Activated naive CD4-positive, alpha-beta T cell treated with anti-CD3 and anti-CD28 coated beads, Interleukin-2, amount 50 U/mL, for 24 hours (primary cell): ENCODE results near the gene ACER3.
"Not testable (repeated sequence)": the region's sequence is repeated elsewhere in the genome, so short reads cannot be mapped to it uniquely, and the experiment has no call there.

ENCODE experiments used
- H3K27ac Mint-ChIP-seq: one replicate; pipeline ENCODE4 v1.8.0; 2021; ENCODE audit warnings: mild to moderate bottlenecking, mixed read lengths
- H3K27me3 Mint-ChIP-seq: one replicate; pipeline ENCODE4 v1.8.0; 2021; ENCODE audit warnings: mixed read lengths
- H3K36me3 Mint-ChIP-seq: one replicate; pipeline ENCODE4 v1.8.0; 2021; ENCODE audit warnings: mixed read lengths
- H3K4me1 Mint-ChIP-seq: one replicate; pipeline ENCODE4 v1.8.0; 2021; ENCODE audit warnings: mixed read lengths
- H3K4me3 Mint-ChIP-seq: one replicate; pipeline ENCODE4 v1.8.0; 2021; ENCODE audit warnings: mild to moderate bottlenecking, mixed read lengths
- H3K9me3 Mint-ChIP-seq: one replicate; pipeline ENCODE4 v1.8.0; 2021; ENCODE audit warnings: mixed read lengths

The ACER3 gene

GRCh38 chr11:76885390-76886097, 24.8 kb downstream of the ACER3 start:
- Mint-ChIP-seq H3K4me1 (peaks cover 4% of the 10 kb centered on the region), H3K36me3 (peaks cover 2% of the 10 kb centered on the region), H3K4me3 (no peak overlapping the region), H3K9me3 (no peaks in the 10 kb centered on the region), H3K27ac (no peak overlapping the region), H3K27me3 (no peaks in the 10 kb centered on the region)

DNA sequence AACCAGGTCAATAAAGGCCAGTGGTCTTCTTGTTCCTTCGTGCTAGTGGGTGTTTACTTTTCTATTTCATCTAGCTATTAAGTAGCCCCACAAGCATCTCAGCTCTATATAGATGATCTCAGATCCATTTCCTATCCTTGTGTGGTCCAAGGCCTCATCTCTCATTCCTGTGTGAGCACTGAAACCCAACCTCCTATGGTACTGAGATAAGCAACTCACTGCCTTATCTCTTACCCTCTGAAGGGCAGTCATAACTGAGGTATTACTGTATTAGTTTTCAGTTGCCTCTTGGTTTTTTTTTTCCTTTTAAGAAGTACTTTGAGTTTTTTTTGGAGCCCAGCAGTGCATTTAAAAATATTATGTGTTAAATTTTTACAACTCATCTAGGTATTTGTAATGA, 28.3 kb downstream of the ACER3 start:
- no peaks in the 10 kb centered on the region for H3K36me3 Mint-ChIP-seq
- no peak overlapping the region for H3K4me3 Mint-ChIP-seq
- H3K9me3 Mint-ChIP-seq: no peaks in the 10 kb centered on the region
- H3K27ac Mint-ChIP-seq: no peak overlapping the region
- peaks cover 4% of the 10 kb centered on the region for H3K4me1 Mint-ChIP-seq
- no peaks in the 10 kb centered on the region for H3K27me3 Mint-ChIP-seq

- Mint-ChIP-seq H3K9me3 (no peaks in the 10 kb centered on the region), H3K27ac (no peak overlapping the region), H3K27me3 (no peaks in the 10 kb centered on the region), H3K4me1 (peaks cover 4% of the 10 kb centered on the region), H3K4me3 (no peak overlapping the region), H3K36me3 (no peaks in the 10 kb centered on the region)
Observed at GRCh38 chr11:76889411-76889975, 28.8 kb downstream of the ACER3 start.

DNA sequence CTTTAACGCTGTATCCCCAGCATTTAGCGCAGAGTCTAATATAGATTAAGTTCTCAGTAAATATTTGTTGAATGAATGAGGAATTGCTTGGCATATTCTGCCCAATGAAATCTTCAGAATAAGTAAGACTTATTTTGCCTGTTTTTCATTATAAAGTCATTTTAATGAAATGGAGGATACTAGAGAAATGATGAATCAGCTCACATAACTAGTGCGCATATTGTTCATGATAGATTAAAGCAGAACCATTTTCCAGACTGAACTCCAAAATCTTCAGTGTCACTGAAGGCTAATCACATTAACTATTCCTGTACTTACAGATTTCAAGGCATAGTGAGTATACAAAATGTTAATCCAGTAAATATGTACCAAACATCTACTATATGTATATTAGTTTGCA, 29.6 kb downstream of the ACER3 start:
- H3K36me3 Mint-ChIP-seq: no peaks in the 10 kb centered on the region
- H3K27me3 Mint-ChIP-seq: no peaks in the 10 kb centered on the region
- no peak overlapping the region for H3K27ac Mint-ChIP-seq
- H3K9me3 Mint-ChIP-seq: no peaks in the 10 kb centered on the region
- no peaks in the 10 kb centered on the region for H3K4me1 Mint-ChIP-seq
- no peak overlapping the region for H3K4me3 Mint-ChIP-seq

- Mint-ChIP-seq H3K9me3 (no peaks in the 10 kb centered on the region), H3K4me3 (no peak overlapping the region), H3K27ac (no peak overlapping the region), H3K27me3 (no peaks in the 10 kb centered on the region), H3K4me1 (no peaks in the 10 kb centered on the region), H3K36me3 (no peaks in the 10 kb centered on the region)
Observed at GRCh38 chr11:76891285-76891684, 30.6 kb downstream of the ACER3 start.

GRCh38 chr11:76891793-76892192, 31.1 kb downstream of the ACER3 start:
- H3K4me3 Mint-ChIP-seq: no peak overlapping the region
- H3K4me1 Mint-ChIP-seq: no peaks in the 10 kb centered on the region
- H3K27me3 Mint-ChIP-seq: no peaks in the 10 kb centered on the region
- no peaks in the 10 kb centered on the region for H3K9me3 Mint-ChIP-seq
- H3K36me3 Mint-ChIP-seq: no peaks in the 10 kb centered on the region
- no peak overlapping the region for H3K27ac Mint-ChIP-seq

DNA sequence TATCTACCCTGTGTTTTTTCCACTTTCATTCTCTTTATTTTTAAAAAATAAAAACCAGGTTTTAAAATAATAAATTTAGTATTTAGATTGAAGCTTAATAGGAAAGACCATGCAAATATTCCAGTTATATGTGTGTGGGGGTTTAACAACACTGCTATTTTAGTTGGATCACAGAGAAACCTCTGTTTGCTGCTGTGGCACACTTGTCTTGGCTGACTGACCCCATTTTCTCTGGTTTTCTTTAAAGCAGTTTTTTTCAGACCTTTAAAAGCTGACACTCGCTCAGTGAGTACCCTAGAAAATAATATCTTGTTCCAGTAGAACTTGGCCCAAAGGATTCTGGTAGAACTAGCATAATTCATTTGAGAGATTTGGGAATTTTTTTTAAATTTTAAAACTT, 31.6 kb downstream of the ACER3 start:
- H3K4me3 Mint-ChIP-seq: no peak overlapping the region
- no peaks in the 10 kb centered on the region for H3K36me3 Mint-ChIP-seq
- H3K27ac Mint-ChIP-seq: no peak overlapping the region
- H3K4me1 Mint-ChIP-seq: no peaks in the 10 kb centered on the region
- H3K27me3 Mint-ChIP-seq: no peaks in the 10 kb centered on the region
- H3K9me3 Mint-ChIP-seq: no peaks in the 10 kb centered on the region

- Mint-ChIP-seq H3K27me3 (no peaks in the 10 kb centered on the region), H3K4me1 (no peaks in the 10 kb centered on the region), H3K36me3 (peaks cover 4% of the 10 kb centered on the region), H3K27ac (no peak overlapping the region), H3K9me3 (no peaks in the 10 kb centered on the region), H3K4me3 (no peak overlapping the region)
Observed at GRCh38 chr11:76897233-76897632, 36.5 kb downstream of the ACER3 start.

- no peaks in the 10 kb centered on the region for H3K9me3 Mint-ChIP-seq
- no peak overlapping the region for H3K27ac Mint-ChIP-seq
- H3K36me3 Mint-ChIP-seq: peaks cover 7% of the 10 kb centered on the region
- H3K4me3 Mint-ChIP-seq: no peak overlapping the region
- H3K27me3 Mint-ChIP-seq: no peaks in the 10 kb centered on the region
- no peaks in the 10 kb centered on the region for H3K4me1 Mint-ChIP-seq
Observed at GRCh38 chr11:76901144-76901543, 40.4 kb downstream of the ACER3 start.

DNA sequence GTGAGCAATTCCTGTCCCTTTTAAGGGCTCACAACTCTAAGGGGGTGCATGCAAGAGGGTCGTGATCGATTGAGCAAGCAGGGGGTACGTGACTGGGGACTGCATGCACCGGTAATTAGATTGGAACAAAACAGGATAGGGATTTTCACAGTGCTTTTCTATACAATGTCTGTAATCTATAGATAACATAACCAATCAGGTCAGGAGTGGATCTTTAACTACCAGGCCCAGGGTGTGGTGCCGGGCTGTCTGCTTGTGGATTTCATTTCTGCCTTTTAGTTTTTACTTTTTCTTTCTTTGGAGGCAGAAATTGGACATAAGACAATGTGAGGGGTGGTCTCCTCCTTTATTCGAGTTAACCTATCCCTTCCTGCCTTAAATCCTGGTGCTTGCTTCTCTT, 40.9 kb downstream of the ACER3 start:
- H3K9me3 Mint-ChIP-seq, H3K4me3 Mint-ChIP-seq, H3K27ac Mint-ChIP-seq, H3K36me3 Mint-ChIP-seq, H3K4me1 Mint-ChIP-seq, H3K27me3 Mint-ChIP-seq: not testable (repeated sequence)

DNA sequence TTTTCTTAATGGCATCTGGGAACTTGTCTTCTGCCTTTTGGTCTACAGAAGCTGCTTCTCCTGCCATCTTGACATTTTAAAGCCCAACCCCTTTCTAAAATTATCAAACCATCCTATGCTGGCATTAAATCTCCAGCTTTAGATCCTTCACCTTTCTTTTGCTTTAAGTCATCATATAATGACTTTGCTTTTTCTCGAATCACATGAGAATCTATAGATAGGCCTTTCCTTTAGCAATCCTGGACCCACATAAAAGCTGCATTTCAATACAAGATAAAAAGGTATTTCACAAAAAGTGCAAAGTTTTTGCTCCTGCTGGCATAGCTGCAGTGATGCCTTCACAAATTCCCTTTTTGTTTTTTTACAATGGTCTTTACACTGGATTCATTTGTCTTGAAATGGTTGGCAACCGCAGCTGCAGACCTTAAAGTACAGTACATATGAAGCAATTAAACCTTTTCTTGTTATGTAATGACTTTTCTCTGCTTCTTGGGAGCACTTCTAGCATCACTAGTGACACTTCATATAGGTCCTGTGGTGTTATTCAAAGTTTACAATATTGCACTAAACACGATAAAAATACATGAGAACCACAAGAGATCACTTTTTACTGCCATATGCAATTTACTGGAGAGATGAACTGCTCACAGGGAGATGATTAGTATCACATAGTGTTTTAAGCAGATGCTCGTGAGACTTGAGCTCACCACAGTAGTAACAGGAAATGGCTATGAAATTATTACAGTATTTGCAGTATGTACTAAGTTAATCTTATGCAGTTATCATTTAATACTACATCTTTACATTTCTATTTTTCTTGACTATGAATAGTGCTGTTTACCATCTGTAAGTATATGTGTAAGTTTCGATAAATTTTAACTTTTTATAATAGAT, 41.6 kb downstream of the ACER3 start:
- H3K4me1 Mint-ChIP-seq: no peaks in the 10 kb centered on the region
- no peaks in the 10 kb centered on the region for H3K9me3 Mint-ChIP-seq
- H3K27ac Mint-ChIP-seq: no peak overlapping the region
- H3K4me3 Mint-ChIP-seq: no peak overlapping the region
- peaks cover 9% of the 10 kb centered on the region for H3K36me3 Mint-ChIP-seq
- no peaks in the 10 kb centered on the region for H3K27me3 Mint-ChIP-seq

GRCh38 chr11:76903325-76903724, 42.6 kb downstream of the ACER3 start:
- Mint-ChIP-seq H3K4me1 (no peaks in the 10 kb centered on the region), H3K9me3 (no peaks in the 10 kb centered on the region), H3K27ac (no peak overlapping the region), H3K36me3 (peaks cover 11% of the 10 kb centered on the region), H3K4me3 (no peak overlapping the region), H3K27me3 (no peaks in the 10 kb centered on the region)

DNA sequence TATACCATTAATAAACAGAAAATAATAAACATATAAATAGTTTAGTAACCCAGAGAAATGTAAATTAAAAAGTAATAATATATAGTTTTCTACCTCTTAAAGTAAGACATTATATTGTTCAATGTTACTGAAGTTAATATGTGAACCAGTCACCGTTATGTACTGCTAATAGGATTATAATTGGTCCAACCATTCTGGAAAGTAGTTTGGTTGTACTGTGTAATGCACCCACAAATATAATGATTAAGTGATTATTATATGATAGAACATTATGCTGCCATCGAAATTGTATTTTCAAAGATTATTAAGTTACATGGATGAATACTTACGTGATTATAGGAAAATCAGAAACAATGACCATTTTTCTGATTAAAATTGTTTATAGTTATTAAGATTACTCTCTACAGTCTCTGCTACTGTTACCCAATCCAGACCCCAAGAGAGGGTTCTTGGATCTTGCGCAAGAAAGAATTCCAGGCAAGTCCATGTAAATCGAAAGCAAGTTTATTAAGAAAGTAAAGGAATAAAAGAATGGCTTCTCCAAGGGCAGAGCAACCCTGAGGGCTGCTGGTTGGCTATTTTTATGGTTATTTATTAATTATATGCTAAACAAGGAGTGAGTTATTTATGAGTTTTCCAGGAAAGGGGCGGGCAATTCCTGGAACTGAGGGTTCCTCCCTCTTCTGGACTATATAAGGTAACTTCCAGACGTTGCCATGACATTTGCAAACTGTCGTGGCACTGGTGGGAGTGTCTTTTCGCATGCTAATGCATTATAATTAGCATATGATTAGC, 50.1 kb downstream of the ACER3 start:
- H3K27ac Mint-ChIP-seq: no peak overlapping the region
- peaks cover 4% of the 10 kb centered on the region for H3K36me3 Mint-ChIP-seq
- H3K9me3 Mint-ChIP-seq: no peaks in the 10 kb centered on the region
- no peaks in the 10 kb centered on the region for H3K27me3 Mint-ChIP-seq
- H3K4me3 Mint-ChIP-seq: no peak overlapping the region
- H3K4me1 Mint-ChIP-seq: no peaks in the 10 kb centered on the region

- H3K27ac Mint-ChIP-seq: no peak overlapping the region
- peaks cover 4% of the 10 kb centered on the region for H3K36me3 Mint-ChIP-seq
- no peak overlapping the region for H3K4me3 Mint-ChIP-seq
- no peaks in the 10 kb centered on the region for H3K4me1 Mint-ChIP-seq
- H3K27me3 Mint-ChIP-seq: no peaks in the 10 kb centered on the region
- H3K9me3 Mint-ChIP-seq: no peaks in the 10 kb centered on the region
Observed at GRCh38 chr11:76911415-76911808, 50.7 kb downstream of the ACER3 start.

DNA sequence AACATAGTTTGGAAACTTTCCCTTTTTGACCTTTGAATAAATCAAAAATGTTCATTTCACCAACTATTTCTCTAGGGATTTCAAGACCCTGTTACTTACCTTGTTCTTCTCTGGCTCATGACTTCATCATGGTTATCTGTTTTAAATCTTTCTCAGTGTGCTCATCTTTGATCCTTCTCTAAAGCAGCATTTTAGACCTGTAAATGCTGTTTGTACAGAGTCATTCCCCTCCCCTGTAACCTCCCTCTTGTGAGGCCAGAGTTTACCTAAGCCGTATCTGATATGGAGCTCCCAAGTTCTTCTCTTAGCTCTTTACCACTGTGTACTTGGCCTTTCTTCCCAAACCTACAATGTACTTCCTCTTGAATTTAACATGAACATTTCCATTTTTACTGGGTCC, 56.0 kb downstream of the ACER3 start:
- no peaks in the 10 kb centered on the region for H3K27me3 Mint-ChIP-seq
- no peaks in the 10 kb centered on the region for H3K36me3 Mint-ChIP-seq
- H3K4me3 Mint-ChIP-seq: no peak overlapping the region
- peaks cover 15% of the 10 kb centered on the region for H3K4me1 Mint-ChIP-seq
- H3K9me3 Mint-ChIP-seq: no peaks in the 10 kb centered on the region
- no peak overlapping the region for H3K27ac Mint-ChIP-seq
